Adipocyte (in vitro differentiated cells): ENCODE measurements around the gene MAN1C1.

Experiments
- DNase-seq: peaks from one replicate; pipeline ENCODE4 v3.0.0-alpha.2; 2015; ENCODE audit warnings: low read depth
- H3K27me3 ChIP-seq: replicated peaks from 2 replicates; pipeline ENCODE4 v1.7.0; 2013; ENCODE audit warnings: mild to moderate bottlenecking, low read length, moderate library complexity; ENCODE audit not compliant: control insufficient read depth, insufficient read depth
- H3K36me3 ChIP-seq: 2 replicates; pipeline ENCODE4 v1.7.0; 2013; ENCODE audit warnings: low read length, mild to moderate bottlenecking, moderate library complexity; ENCODE audit not compliant: control insufficient read depth, insufficient read depth, severe bottlenecking
- H3K4me1 ChIP-seq: 2 replicates; pipeline ENCODE4 v1.7.0; 2013; ENCODE audit warnings: mild to moderate bottlenecking, low read length, moderate library complexity; ENCODE audit not compliant: control insufficient read depth, insufficient read depth
- H3K4me3 ChIP-seq: 2 replicates; pipeline ENCODE4 v1.7.0; 2013; ENCODE audit warnings: mild to moderate bottlenecking, low read length, moderate library complexity
- H3K9ac ChIP-seq: 2 replicates; pipeline ENCODE4 v1.7.0; 2013; ENCODE audit warnings: mild to moderate bottlenecking, low read length, moderate library complexity
- H3K9me3 ChIP-seq: 2 replicates; pipeline ENCODE4 v1.7.0; 2013; ENCODE audit warnings: mild to moderate bottlenecking, low read length, moderate library complexity; ENCODE audit not compliant: control insufficient read depth

MAN1C1 gene

DNA sequence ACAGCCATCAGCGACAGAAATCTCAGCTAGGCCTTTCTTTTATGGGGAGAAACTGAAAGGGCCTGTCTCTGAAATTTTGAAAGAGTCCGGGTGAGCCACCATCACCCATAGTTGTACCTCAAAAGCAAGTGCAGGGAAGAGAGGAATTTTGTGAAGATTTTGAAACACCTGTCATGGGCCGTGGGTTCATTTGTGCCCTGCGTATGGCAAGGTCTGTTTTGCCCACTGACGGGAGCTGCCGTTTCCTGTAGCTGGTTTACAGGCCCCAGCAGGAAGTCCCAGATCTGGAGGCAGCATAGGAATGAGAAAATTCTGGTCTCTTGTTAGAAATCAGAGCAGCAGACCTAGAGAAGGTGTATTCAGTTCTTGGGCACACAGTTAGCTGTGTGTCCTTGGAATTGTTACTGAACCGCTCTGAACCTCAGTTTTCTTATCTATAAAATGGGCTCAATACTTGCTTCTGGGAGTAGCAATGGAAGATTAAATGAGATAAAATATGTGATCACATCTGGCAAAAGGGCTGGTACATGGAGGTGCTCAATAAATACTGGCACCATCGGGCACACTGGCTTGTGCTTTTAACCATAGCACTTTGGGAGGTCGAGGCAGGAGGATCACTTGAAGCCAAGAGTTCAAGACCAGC, 52.5 kb downstream of the MAN1C1 start:
- no peak overlapping the region for H3K4me3 ChIP-seq
- no peak for DNase-seq
- peaks cover 4% of the 10 kb centered on the region for H3K9me3 ChIP-seq
- H3K4me1 ChIP-seq = peaks cover 9% of the 10 kb centered on the region
- H3K27me3 ChIP-seq = no peaks in the 10 kb centered on the region
- no peak overlapping the region for H3K9ac ChIP-seq
- H3K36me3 ChIP-seq = no peaks in the 10 kb centered on the region

DNA sequence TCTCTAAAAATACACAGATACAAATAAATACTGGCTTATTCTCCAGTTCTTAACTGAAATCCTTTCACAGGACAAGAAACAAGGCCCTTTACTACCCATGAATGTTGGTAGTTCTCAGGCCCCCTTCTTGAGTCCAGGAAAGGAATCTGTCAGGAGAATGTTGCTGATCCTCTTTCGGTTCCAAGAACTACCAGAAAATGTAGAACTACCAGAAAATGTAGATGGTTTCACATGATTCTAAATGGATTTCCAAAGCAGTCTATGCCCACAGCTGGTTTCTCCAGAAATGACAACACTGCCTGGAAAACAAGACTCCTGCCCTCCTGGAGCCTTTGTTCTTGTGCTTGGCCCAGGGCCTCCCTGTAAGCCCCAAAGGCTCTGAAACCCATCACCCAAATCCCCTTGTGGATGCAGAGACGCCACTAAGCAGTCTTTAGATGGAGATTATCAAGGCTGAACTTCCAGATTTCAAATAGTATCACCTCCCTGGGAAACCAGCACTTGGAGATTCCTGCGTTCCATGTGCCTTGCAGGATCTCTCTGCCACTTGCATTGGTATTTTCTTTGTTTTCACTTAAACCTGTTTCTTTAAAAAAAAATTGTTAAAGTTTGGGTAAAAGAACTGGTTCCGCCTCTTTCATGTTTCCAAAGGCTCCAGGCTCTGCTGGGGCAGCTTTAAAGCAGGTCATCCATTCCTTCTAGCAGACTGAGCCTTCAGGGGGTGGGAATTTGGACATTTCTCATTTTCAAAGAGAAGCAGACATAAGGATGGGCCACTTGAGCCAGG, 53.4 kb downstream of the MAN1C1 start:
- H3K27me3 ChIP-seq = no peaks in the 10 kb centered on the region
- no peak for DNase-seq
- H3K9ac ChIP-seq = no peak overlapping the region

GRCh38 chr1:25671929-25672328, 55.3 kb downstream of the MAN1C1 start:
- DNase-seq = no peak
- no peaks in the 10 kb centered on the region for H3K36me3 ChIP-seq
- no peak overlapping the region for H3K9ac ChIP-seq
- no peaks in the 10 kb centered on the region for H3K27me3 ChIP-seq
- no peak overlapping the region for H3K4me3 ChIP-seq
- peaks cover 6% of the 10 kb centered on the region for H3K4me1 ChIP-seq
- H3K9me3 ChIP-seq = peaks cover 4% of the 10 kb centered on the region

More for the DNA sequence above, 53.4 kb downstream of the MAN1C1 start:
- no peaks in the 10 kb centered on the region for H3K36me3 ChIP-seq
- peaks cover under 1% of the 10 kb centered on the region for H3K4me1 ChIP-seq
- H3K9me3 ChIP-seq = peaks cover 4% of the 10 kb centered on the region
- H3K4me3 ChIP-seq = no peak overlapping the region

DNA sequence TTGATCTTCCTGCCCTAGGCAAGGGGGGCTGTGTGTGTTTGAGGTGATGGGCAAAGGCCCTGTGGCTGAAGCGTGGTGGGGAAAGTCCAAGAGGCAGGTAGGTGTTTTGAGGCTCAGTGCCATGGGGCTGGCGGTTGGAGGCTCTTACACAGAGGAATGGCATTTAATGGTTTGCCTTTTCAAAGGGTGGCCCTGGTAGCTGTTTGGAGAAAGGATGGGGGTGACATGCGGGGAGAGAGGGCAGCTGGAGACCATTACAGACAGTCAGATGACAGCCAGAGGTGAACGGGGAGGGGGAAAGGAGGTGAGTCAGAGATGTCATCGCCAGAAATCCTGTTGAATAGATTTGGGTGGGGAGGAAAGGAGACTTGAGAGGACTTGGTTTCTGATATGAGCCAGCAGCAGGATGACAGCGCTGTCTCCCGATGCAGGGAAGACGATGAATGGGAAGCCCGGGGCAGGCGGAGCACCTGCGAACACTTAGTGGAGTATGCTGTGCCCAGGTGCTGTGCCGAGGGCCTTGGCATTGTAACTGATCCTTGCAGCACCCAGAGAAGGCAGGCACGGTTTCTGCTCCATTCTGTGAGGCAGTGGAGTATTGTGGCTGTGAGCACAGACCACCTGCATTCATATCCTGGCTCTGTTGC, 56.3 kb downstream of the MAN1C1 start:
- DNase-seq = no peak
- no peak overlapping the region for H3K9ac ChIP-seq
- H3K4me3 ChIP-seq = no peak overlapping the region
- H3K9me3 ChIP-seq = peaks cover 4% of the 10 kb centered on the region
- no peaks in the 10 kb centered on the region for H3K36me3 ChIP-seq
- H3K27me3 ChIP-seq = no peaks in the 10 kb centered on the region
- peaks cover 6% of the 10 kb centered on the region for H3K4me1 ChIP-seq

DNA sequence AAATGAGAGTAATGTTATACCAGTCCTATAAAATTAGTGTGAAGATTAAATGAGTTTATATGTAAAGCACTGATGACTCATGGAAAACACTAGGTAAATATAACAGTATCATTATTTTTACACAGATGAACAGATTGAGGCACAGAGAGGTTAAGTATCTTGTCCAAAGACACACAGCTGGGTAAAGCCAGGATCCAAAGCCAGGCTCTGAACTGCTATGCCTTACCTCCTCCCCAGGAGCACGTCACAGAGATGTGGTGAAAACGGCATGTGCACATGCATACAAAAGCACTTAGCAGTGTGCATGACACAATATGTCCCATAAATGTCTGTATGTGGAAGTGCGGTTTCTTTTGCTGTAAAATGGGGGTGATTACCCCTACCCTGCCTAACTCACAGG, 56.9 kb downstream of the MAN1C1 start:
- peaks cover 4% of the 10 kb centered on the region for H3K9me3 ChIP-seq
- H3K9ac ChIP-seq = no peak overlapping the region
- no peaks in the 10 kb centered on the region for H3K36me3 ChIP-seq
- no peaks in the 10 kb centered on the region for H3K27me3 ChIP-seq
- peaks cover 6% of the 10 kb centered on the region for H3K4me1 ChIP-seq
- no peak for DNase-seq
- no peak overlapping the region for H3K4me3 ChIP-seq

DNA sequence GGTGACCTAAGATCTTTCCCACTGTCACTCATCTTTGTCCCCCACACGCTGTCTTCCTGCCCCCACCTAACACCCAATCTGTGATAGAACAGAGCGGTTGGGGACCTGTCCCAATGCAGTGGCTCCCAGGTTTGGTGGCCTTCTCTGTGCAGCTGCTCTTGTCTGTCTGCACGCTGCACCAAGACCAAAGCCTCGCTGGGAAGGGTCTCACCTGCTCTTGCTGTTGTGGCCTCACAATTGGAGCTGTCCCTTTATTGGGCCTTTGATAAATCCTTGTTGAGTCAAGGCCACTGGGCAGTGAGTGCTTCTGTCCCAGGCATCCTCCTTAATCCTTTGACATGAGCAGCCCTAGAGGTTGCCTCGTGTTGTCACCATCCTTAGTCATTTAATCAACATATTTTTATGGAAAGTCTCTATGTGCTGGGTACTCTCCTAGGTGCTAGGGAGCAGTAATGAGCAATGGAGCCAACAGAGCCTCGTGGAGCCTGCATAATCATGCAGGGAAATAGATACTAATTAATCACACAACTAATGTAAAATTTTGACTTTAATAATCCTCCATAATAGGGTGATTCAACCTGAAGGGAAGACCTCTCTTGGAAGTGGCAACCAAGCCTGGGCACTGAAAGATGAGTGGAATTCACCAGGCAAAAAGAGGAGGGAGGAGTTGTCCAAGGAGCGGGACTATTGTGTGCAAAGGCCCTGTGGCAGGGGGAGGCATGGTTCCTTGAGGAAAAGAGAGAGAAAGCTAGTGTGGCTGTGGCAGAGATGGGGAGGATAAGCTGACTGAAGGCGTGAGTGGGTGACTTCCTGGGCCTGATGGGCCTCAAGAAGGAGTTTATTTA, 57.6 kb downstream of the MAN1C1 start:
- no peak for DNase-seq
- Histone ChIP-seq H3K9me3 (peaks cover 4% of the 10 kb centered on the region), H3K27me3 (no peaks in the 10 kb centered on the region), H3K4me3 (no peak overlapping the region), H3K9ac (no peak overlapping the region), H3K36me3 (no peaks in the 10 kb centered on the region), H3K4me1 (peaks cover 6% of the 10 kb centered on the region)

- Histone ChIP-seq H3K4me3 (no peak overlapping the region), H3K4me1 (peaks cover 6% of the 10 kb centered on the region), H3K36me3 (no peaks in the 10 kb centered on the region), H3K9me3 (peaks cover 4% of the 10 kb centered on the region), H3K9ac (no peak overlapping the region), H3K27me3 (no peaks in the 10 kb centered on the region)
- no peak for DNase-seq
These were observed 58.2 kb downstream of the MAN1C1 start for GRCh38 chr1:25674807-25675084.

GRCh38 chr1:25675729-25676476, 59.3 kb downstream of the MAN1C1 start:
- H3K9ac ChIP-seq = no peak overlapping the region
- no peaks in the 10 kb centered on the region for H3K27me3 ChIP-seq
- H3K36me3 ChIP-seq = no peaks in the 10 kb centered on the region
- peaks cover 4% of the 10 kb centered on the region for H3K9me3 ChIP-seq
- H3K4me3 ChIP-seq = no peak overlapping the region
- DNase-seq = no peak
- H3K4me1 ChIP-seq = peaks cover 6% of the 10 kb centered on the region

GRCh38 chr1:25676488-25676887, 59.9 kb downstream of the MAN1C1 start:
- no peak for DNase-seq
- no peaks in the 10 kb centered on the region for H3K36me3 ChIP-seq
- peaks cover 10% of the 10 kb centered on the region for H3K4me1 ChIP-seq
- no peak overlapping the region for H3K4me3 ChIP-seq
- no peak overlapping the region for H3K9ac ChIP-seq
- H3K27me3 ChIP-seq = no peaks in the 10 kb centered on the region
- H3K9me3 ChIP-seq = peaks cover 4% of the 10 kb centered on the region

DNA sequence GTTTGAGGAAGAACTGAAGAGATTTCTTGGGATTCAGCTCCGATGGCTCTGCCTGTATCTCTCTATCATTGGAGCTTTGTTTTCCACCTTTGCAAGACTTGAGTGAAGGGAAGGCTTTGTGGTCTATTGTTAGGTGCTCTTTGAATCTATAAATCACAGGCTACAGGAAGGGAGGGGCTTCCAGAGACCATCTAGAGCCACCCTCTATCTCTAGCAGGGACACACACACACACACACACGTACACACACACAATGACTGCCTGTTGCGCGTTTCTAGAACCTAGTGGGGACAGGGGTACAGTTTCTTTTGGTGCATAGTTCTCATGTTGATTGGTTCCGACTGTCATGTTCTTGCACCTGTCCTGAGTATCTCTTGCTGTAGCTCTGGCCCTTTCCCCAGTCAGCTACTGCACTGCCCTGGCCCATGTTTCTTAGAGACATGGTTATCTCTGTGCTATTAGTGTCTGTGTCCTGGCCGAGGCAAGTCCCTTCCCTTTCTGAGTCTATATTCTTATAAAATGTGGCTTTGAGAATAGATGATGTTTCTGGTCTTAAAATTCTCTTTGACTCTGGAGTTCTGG, 60.7 kb downstream of the MAN1C1 start:
- Histone ChIP-seq H3K27me3 (no peaks in the 10 kb centered on the region), H3K4me3 (no peak overlapping the region), H3K4me1 (peaks cover 17% of the 10 kb centered on the region), H3K9me3 (peaks cover 3% of the 10 kb centered on the region), H3K36me3 (no peaks in the 10 kb centered on the region), H3K9ac (no peak overlapping the region)
- no peak for DNase-seq
